Neural cell (in vitro differentiated cells): Measurements from ENCODE around the gene GLIS2. TPM values are rescaled to one million over a fixed set of nuclear protein-coding genes. Genes with fewer than 3 reads are reported as not detected.

Experiments
- H2AFZ ChIP-seq: fragments of 200-600, 300-800 bp; sonication (generic), shearing (Covaris generic); 2 replicates; pipeline ENCODE4 v1.6.0; 2014; ENCODE audit warnings: low read depth, mild to moderate bottlenecking, antibody characterized with exemption, low read length, moderate library complexity
- H3F3A ChIP-seq: fragments of 200-600 bp; shearing (Covaris generic); 2 replicates; pipeline ENCODE4 v1.6.1; 2016; ENCODE audit warnings: mild to moderate bottlenecking, moderate library complexity, mixed read lengths, antibody characterized with exemption, low read length; ENCODE audit not compliant: insufficient read depth, poor library complexity, severe bottlenecking
- H3K27ac ChIP-seq: fragments of 200-600, 300-800 bp; sonication (generic), shearing (Covaris generic); 2 replicates; pipeline ENCODE4 v1.5.1; 2014; ENCODE audit warnings: mild to moderate bottlenecking, low read length, moderate library complexity
- H3K27me3 ChIP-seq: fragments of 300-800, 200-600 bp; sonication (generic), shearing (Covaris generic); 2 replicates; pipeline ENCODE4 v1.6.0; 2014; ENCODE audit warnings: mild to moderate bottlenecking, low read depth, low read length, moderate library complexity; ENCODE audit not compliant: insufficient read depth
- H3K36me3 ChIP-seq: fragments of 300-800, 200-600 bp; sonication (generic), shearing (Covaris generic); 2 replicates; pipeline ENCODE4 v1.5.1; 2014; ENCODE audit warnings: mild to moderate bottlenecking, antibody characterized with exemption, low read length, moderate library complexity; ENCODE audit not compliant: insufficient read depth
- H3K4me2 ChIP-seq: fragments of 300-800, 200-600 bp; sonication (generic), shearing (Covaris generic); 2 replicates; pipeline ENCODE4 v1.6.0; 2014; ENCODE audit warnings: mild to moderate bottlenecking, low read length
- H3K4me3 ChIP-seq: fragments of 300-800, 200-600 bp; sonication (generic), shearing (Covaris generic); 2 replicates; pipeline ENCODE4 v1.5.1; 2014; ENCODE audit warnings: mild to moderate bottlenecking, low read length, moderate library complexity
- H3K79me2 ChIP-seq: fragments of 200-600 bp; shearing (Covaris generic); replicated peaks from 2 replicates; pipeline ENCODE4 v1.6.0; 2014; ENCODE audit warnings: mild to moderate bottlenecking, low read length, moderate library complexity; ENCODE audit not compliant: insufficient read depth
- H3K9ac ChIP-seq: fragments of 300-800, 200-600 bp; sonication (generic), shearing (Covaris generic); 2 replicates; pipeline ENCODE4 v1.6.1; 2016; ENCODE audit warnings: mild to moderate bottlenecking, low read length, mixed read lengths
- H3K9me2 ChIP-seq: fragments of 200-600 bp; shearing (Covaris generic); 2 replicates; pipeline ENCODE4 v1.6.1; 2016; ENCODE audit warnings: mild to moderate bottlenecking, low read length, mixed read lengths; ENCODE audit not compliant: insufficient read depth
- H3K9me3 ChIP-seq: fragments of 200-600, 300-800 bp; sonication (generic), shearing (Covaris generic); 2 replicates; pipeline ENCODE4 v1.6.1; 2016; ENCODE audit warnings: mild to moderate bottlenecking, mixed run types, low read length, moderate library complexity, mixed read lengths
- H4K20me1 ChIP-seq: fragments of 200-600 bp; shearing (Covaris generic); 2 replicates; pipeline ENCODE4 v1.6.1; 2016; ENCODE audit warnings: mild to moderate bottlenecking, mixed run types; ENCODE audit not compliant: insufficient read depth
- CTCF ChIP-seq: fragments of 450-650 bp; IDR thresholded peaks from 2 replicates; pipeline ENCODE4 v1.5.1; 2014; ENCODE audit warnings: antibody characterized with exemption, mild to moderate bottlenecking, moderate library complexity; ENCODE audit not compliant: poor library complexity, severe bottlenecking
- EP300 ChIP-seq: fragments of 450-650 bp; conservative IDR thresholded peaks from 2 replicates; pipeline ENCODE4 v1.6.1; 2014; ENCODE audit warnings: antibody characterized with exemption, mild to moderate bottlenecking, moderate library complexity; ENCODE audit not compliant: poor library complexity, severe bottlenecking
- EZH2 ChIP-seq: fragments of 200-600, 300-800 bp; shearing (Covaris generic), sonication (generic); IDR thresholded peaks from 2 replicates; pipeline ENCODE4 v1.6.1; 2014; ENCODE audit warnings: antibody characterized with exemption, low read length, borderline replicate concordance, mild to moderate bottlenecking; ENCODE audit not compliant: insufficient read depth, poor library complexity, severe bottlenecking
- MXI1 ChIP-seq: fragments of 450-650 bp; conservative IDR thresholded peaks from 2 replicates; pipeline ENCODE4 v1.6.1; 2014; ENCODE audit warnings: antibody characterized with exemption, mild to moderate bottlenecking; ENCODE audit not compliant: poor library complexity, severe bottlenecking
- POLR2AphosphoS5 ChIP-seq: IDR thresholded peaks from 2 replicates; pipeline ENCODE4 v1.6.1; 2012
- RAD21 ChIP-seq: fragments of 450-650 bp; conservative IDR thresholded peaks from 2 replicates; pipeline ENCODE4 v1.6.1; 2014; ENCODE audit warnings: antibody characterized with exemption, mild to moderate bottlenecking, moderate library complexity
- REST ChIP-seq: IDR thresholded peaks from 2 replicates; pipeline ENCODE4 v1.6.1; 2012; ENCODE audit warnings: borderline replicate concordance
- SMC3 ChIP-seq: fragments of 450-650 bp; conservative IDR thresholded peaks from 2 replicates; pipeline ENCODE4 v1.6.1; 2014; ENCODE audit warnings: antibody characterized with exemption, mild to moderate bottlenecking, moderate library complexity; ENCODE audit not compliant: poor library complexity
- TAF1 ChIP-seq: IDR thresholded peaks from 2 replicates; pipeline ENCODE4 v1.6.1; 2012; ENCODE audit warnings: low read depth
- polyA plus RNA-seq: library from polyadenylated mRNA; depleted of rRNA; stranded (reverse); fragments of >200 nt; gene quantifications from 2 replicates; pipeline ENCODE4 v1.2.3, GENCODE V29; 2014

The GLIS2 gene
- polyA plus RNA-seq, 1 donor from 2014 or later, result 2.6 TPM

DNA sequence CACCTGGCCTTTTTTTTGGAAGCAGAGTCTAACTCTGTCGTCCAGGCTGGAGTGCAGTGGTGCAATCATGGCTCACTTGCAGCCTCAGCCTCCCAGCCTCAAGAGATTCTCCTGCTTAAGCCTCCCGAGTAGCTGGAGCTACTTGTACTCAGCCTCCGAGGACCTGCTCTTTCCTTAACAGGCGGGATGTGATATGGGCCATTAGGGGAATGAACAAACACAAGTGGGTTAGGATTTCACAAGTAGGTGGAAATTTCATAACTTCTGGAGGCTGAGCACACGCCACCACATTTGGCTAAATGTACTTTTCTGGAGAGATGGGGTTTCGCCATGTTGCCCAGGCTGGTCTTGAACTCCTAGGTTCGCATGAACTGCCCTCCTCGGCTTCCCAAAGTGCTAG is 31.1 kb downstream of the GLIS2 start:
- no peak overlapping the region for H2AFZ ChIP-seq
- peaks cover 10% of the 10 kb centered on the region for H3K79me2 ChIP-seq

DNA sequence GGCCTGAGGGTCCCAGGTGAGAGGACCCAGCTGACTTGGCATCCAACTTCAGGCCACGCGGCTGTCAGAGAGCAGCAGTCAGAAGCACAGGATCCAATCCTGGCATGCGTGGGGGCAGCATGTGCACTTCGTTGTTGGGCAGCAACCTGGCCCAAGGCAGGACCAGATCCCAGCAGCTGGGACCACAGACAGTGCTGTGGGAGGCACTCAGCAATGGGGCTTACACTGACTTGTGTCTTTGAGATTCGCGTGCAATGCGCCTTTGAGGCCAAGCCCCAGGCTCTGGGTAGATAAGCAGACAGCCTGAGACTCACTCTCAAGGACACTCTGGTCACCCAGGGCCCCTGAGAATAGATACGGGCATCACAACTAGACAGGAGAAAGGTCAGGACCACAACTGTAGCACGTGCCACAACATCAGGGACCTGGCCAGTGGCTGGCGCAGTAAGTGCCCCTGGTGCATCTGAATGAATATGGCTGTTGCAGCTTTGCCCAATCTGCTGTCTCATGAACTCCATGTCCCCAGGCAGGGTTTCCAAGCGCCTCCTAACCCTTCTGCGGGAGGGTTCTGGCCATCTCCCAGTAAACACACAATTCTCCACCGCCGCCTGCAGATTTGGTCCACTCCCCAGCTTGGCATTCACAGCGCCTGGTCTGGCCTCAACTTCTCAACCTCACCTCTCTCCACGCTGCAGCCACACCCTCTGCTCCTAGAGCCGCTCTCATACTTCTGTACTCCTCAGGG is 32.1 kb downstream of the GLIS2 start:
- no peak overlapping the region for H3K4me3 ChIP-seq
- H3F3A ChIP-seq, result no peaks in the 10 kb centered on the region
- no peak overlapping the region for H3K27ac ChIP-seq
- H3K36me3 ChIP-seq, result no peaks in the 10 kb centered on the region
- H3K4me2 ChIP-seq, result no peak overlapping the region
- H3K9ac ChIP-seq, result no peak overlapping the region
- H4K20me1 ChIP-seq, result no peaks in the 10 kb centered on the region
- H3K9me2 ChIP-seq, result no peaks in the 10 kb centered on the region
- H3K27me3 ChIP-seq, result no peaks in the 10 kb centered on the region
- H2AFZ ChIP-seq, result no peak overlapping the region
- H3K9me3 ChIP-seq, result no peaks in the 10 kb centered on the region
- TF ChIP-seq CTCF (no peak), TAF1 (no peak), SMC3 (no peak), EP300 (no peak), RAD21 (no peak), EZH2 (no peak), MXI1 (no peak), POLR2AphosphoS5 (no peak), REST (no peak)
- peaks cover 10% of the 10 kb centered on the region for H3K79me2 ChIP-seq

More for the DNA sequence above, 31.1 kb downstream of the GLIS2 start:
- Histone ChIP-seq H3K36me3 (no peaks in the 10 kb centered on the region), H3K4me2 (no peak overlapping the region), H4K20me1 (no peaks in the 10 kb centered on the region), H3K4me3 (no peak overlapping the region), H3K9me2 (no peaks in the 10 kb centered on the region), H3K9ac (no peak overlapping the region), H3K9me3 (no peaks in the 10 kb centered on the region), H3K27me3 (no peaks in the 10 kb centered on the region), H3F3A (no peaks in the 10 kb centered on the region), H3K27ac (no peak overlapping the region)
- no peak for TF ChIP-seq REST
